Choroid plexus epithelial cell (primary cell): ENCODE results near the gene RIPOR2.

ENCODE experiments used
- DNase-seq: peaks from one replicate; pipeline ENCODE4 v3.0.0-alpha.2; 2010; ENCODE audit warnings: low read depth
- H3K4me3 ChIP-seq: 2 replicates; pipeline ENCODE4 v1.5.1; 2011; ENCODE audit warnings: low read depth, mild to moderate bottlenecking, control low read depth, low read length, moderate library complexity
- CTCF ChIP-seq: conservative IDR thresholded peaks from 2 replicates; pipeline ENCODE4 v1.5.1; 2011; ENCODE audit warnings: low read depth, mild to moderate bottlenecking, control low read depth, inconsistent platforms, low read length, moderate library complexity

The RIPOR2 gene

GRCh38 chr6:24926192-24926591, 9.6 kb downstream of the RIPOR2 start:
- DNase-seq: no peak
- no peak overlapping the region for H3K4me3 ChIP-seq
- no peak for TF ChIP-seq CTCF

GRCh38 chr6:24925661-24926060, 10.1 kb downstream of the RIPOR2 start:
- DNase-seq: no peak
- TF ChIP-seq CTCF: no peak
- no peak overlapping the region for H3K4me3 ChIP-seq

GRCh38 chr6:24924580-24925356, 11.0 kb downstream of the RIPOR2 start:
- no peak for DNase-seq

GRCh38 chr6:24923885-24924401, 11.8 kb downstream of the RIPOR2 start:
- no peak for DNase-seq
- no peak overlapping the region for H3K4me3 ChIP-seq
- TF ChIP-seq CTCF: no peak

More at GRCh38 chr6:24924580-24925356, 11.0 kb downstream of the RIPOR2 start:
- no peak overlapping the region for H3K4me3 ChIP-seq
- TF ChIP-seq CTCF: no peak

- no peak for DNase-seq
- no peak overlapping the region for H3K4me3 ChIP-seq
- no peak for TF ChIP-seq CTCF
Measured at GRCh38 chr6:24922814-24923213, 12.9 kb downstream of the RIPOR2 start.

GRCh38 chr6:24922170-24922569, 13.6 kb downstream of the RIPOR2 start:
- TF ChIP-seq CTCF: no peak
- H3K4me3 ChIP-seq: no peak overlapping the region
- DNase-seq: no peak

GRCh38 chr6:24920136-24920535, 15.6 kb downstream of the RIPOR2 start:
- H3K4me3 ChIP-seq: no peak overlapping the region
- no peak for DNase-seq
- TF ChIP-seq CTCF: no peak
